Stimulated activated CD4-positive, alpha-beta T cell treated with anti-CD3 and anti-CD28 coated beads, Interleukin-15, amount 100 ng/mL, for 48 hours (primary cell): ENCODE results near the gene RNF166.

ENCODE experiments used
- DNase-seq, 2 donors: peaks; one replicate each; pipeline ENCODE4 v3.0.0-alpha.2; 2020; ENCODE audit warnings: low read depth in 2 of 2

The RNF166 gene

DNA sequence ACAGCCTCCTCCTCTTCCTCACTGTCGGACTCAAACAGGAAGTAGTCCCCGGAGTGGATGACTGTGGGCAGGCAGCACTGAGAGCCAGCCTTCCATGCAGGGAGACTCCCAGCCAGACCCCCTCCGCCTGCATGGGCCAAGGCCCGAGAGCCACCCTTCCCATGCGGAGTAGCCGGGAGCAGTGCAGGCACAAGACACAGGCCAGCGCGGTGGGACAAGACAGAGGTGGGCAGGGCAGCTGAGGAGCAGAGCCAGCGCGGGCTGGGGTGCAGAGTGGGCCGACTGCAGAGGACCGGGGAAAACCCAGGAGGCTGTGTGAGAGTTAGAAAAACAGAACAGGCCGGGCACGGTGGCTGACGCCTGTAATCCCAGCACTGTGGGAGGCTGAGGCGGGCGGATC, 17.7 kb upstream of the RNF166 start:
- no peak for DNase-seq

DNA sequence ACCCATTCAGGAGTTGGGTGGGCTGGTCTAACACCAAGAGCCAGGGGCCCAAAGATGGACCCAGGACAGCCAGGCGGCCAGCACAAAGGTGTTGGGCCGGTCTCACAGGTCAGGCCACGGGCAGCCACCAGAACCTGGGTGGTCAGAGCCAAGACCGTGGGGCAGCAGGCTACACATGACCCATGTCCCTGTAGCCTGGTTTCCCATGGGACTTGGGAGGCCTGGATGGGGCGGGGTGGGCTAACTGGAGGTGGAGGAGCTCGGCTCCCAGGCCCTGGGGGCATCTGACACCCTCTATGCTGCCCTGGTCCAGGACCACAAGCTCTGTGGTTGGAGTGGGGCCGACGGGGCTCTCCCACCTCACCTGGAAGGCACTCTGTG, 17.3 kb upstream of the RNF166 start:
- DNase-seq: no peak

DNA sequence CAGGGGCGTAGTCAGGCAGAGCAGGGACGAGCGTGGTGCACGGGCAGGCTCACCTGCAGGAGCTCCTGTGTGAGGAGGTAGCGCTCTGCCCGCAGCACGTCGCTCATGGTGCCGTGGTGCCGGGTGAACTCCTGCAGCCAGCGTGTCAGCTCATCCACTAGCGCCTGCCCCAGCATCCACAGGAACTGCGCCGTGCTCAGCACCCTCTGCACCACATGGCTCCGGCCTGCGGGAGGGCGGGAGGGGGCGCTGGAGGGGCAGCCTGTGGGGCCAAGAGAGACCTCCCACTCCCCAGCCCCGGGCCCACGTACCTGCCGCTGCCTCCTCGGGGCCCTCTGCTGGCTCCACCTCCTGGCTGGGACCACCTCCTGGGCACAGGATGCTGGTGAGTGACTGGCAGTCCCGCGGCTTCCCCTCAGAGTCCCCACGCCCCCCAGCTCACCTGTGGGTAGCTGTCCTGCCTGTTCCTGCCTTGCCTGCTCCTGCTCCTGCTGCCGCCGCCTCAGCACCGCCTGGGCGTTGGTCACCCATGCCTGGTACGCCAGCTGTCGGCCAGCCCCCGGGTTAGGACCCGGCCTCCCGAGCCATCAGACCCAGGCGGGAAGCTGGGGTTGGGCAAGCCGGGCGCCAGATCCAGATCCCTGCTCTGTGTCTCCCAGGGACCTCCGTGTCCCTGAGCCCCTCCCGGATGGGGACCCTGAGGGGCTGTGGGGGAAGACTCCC, 16.7 kb upstream of the RNF166 start:
- no peak for DNase-seq

DNA sequence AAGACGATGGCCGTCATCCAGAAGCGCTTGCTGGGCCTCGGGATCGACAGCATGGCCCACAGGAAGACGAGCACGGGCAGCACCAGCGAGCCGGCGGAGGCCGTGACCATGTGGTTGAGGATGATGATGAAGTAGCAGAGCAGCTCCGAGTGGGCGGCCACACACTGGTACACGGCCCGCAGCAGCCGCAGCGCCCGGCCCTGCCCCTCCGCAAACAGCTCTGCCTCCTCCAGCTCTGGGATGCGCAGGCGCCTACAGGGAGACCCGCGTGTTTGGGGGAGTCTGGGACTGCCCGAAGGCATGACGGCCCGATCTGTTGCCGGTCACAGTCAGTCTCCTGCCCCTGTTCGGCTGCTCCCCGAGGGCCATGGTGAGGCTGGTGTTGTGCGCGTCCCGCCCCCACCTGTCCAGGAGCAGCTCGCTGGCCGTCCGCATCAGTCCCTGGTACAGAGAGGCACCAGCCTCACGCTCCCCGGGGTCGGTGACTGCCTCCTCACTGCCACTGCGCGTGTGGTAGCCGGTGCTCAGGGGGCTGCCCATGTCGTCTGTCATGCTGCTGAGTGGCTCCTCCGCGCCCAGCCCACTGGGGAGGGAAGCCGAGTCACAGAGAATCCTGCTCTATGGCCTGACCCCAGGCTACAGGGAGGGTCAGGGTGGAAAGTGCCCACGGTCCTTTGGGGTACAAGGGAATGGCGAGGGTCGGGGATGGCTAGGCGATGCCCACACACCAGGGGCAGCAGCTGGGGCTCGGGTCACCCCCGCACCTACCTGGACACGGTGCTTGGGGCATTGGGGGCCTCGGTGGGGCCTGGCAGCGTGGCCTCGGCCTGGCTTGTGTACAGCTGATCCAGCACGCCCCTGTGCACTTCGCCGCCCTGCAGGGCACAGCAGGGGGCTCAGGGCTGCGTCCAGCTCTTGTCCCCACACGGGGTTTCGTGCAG, 15.9 kb upstream of the RNF166 start:
- no peak for DNase-seq

DNA sequence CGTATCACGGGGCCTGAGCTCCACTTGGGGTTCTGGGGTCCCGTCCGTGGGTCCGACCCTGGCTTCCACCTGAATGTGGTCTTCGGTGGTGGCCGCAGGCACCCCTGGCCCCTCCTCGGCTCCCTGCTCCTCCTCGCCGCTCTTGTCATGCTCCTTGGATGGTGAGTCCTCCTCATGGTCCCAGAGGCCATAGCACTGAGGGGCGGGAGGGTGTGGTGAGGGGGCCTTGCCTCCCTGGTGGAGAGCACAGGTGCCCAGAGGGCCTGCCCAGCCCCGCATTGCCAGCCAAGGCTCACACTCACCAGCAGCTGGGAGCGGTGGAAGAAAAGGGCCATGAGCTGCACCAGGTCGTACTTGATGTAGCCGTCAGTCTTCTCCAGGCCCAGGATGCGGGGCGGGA, 15.0 kb upstream of the RNF166 start:
- no peak for DNase-seq

DNA sequence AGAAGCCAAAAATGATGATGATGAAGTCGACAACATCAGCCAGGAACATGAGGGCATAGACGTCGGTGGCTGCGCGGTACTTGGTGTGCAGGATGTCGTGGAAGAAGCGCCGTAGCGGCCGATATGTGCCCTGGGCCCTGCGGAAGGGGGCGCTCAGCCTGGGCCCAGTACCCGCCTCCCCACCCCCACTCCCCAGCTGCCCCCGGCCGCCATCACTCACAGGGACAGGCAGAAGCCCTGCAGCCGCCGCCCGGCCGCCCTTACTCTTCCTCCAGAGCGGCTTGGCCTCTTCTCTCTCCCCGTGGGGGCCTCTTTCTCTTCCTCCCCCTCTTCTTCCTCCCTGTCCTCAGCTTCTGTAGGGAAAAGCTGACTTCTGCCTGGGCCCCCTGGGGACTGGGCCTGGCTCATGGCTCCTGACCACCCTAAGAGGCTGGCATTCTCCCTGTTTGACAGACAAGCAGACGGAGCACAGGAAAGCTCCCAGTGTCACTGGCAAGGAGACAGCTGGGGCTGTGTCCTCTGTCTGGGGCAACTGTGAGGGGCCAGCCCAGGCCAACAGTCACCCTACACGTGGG, 14.3 kb upstream of the RNF166 start:
- no peak for DNase-seq

DNA sequence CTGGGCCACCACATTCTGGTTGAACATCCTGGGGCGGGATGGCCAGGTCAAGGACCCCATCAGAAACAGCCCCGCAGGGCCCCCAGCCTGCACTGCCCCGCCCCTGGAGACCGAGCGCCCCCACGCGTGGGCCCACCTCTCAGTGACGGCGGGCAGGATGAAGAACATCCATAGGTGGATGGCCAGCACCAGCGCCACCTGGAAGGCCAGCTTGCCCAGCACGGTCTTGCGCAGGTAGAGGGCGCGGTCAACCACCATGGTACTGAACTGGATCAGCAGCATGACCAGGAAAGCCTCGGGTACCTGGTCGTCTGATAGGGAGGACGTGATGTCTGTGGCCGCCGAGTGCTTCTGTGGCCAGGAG, 13.7 kb upstream of the RNF166 start:
- no peak for DNase-seq

DNA sequence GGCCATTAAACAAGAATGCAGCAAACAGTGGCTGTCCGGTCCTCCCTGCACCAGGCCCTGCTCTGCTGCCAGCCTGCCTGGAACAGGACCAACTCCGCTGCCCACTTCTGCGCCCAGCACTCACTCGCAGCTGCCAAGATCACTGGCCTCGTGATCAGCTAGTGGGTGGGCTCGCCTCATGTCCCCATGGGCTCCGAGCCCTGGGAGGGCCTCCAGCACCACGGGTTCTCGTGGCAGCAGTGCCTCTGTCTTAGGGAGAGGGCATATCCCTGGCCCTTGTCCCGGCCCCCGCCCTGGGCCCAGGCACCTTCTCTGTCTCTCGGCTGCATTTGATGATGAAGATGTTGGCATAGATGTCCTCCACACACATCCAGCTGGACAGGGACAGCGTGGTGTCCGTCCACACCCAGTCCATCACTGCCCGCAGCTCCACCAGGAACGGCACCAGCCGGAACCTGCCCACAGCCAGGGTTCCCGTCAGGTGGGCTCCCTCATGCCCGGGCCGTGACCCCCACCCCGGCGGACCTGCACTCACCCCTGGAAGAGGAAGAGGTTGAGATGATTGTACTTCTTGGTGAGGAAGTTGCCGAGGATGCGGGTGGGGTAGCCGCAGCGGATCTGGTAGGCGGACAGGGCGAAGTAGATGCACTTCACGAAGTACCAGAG, 13.2 kb upstream of the RNF166 start:
- DNase-seq: no peak

DNA sequence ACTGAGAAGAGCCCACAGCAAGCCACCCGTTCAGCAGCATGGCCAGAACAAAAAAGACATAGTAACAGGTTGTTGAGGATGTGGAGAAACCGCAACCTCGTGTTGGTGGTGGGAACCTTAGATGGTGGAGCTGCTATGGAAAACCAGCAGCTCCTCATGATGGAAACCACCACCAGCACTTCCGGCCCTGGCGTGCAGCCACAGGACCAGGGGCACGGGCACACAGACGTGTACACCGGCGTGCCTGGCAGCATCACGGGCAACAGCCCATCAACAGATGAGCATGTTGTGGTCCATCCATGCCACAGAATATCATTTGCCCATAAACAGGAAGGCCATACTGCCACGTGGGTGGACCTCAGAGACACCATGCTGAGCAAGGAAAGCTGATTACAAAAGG, 12.0 kb upstream of the RNF166 start:
- no peak for DNase-seq

DNA sequence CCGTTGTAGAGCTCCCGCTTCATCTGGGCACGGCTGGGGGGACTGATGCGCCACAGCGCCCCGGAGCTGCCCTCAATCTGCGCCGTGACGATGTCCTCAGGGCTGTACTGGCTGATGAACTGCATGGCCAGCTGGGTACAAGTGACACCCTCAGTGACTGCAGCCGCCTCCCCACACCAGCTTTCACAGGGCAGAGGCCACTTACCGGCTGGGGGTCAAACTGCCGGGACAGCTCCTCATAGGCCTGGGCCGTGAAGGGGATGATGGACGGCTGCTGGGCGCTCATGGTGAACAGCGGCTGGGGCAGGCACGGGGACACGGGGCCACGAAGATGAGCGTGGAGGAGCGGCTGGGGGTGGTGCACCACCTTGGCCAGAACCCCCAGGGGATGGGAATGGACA, 10.4 kb upstream of the RNF166 start:
- no peak for DNase-seq

DNA sequence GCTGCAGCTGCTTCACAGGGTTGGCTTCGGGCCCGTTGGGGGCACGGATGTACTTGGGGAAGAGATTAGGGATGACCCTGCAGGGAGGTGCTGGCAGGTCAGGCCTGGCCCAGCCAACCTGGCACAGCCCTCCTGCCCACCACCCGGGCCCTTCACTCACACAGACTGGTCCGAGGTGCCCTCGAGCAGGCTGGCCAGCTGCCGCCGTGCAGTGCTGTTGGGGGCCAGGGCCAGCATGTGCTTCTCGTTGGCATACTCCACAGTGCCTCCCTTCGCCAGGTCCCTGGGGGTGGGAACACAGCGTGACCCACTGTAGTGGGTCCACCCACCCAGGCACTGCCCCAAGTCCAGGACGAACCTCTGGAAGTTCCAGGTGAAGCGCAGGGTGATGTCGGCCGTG, 10.0 kb upstream of the RNF166 start:
- no peak for DNase-seq

DNA sequence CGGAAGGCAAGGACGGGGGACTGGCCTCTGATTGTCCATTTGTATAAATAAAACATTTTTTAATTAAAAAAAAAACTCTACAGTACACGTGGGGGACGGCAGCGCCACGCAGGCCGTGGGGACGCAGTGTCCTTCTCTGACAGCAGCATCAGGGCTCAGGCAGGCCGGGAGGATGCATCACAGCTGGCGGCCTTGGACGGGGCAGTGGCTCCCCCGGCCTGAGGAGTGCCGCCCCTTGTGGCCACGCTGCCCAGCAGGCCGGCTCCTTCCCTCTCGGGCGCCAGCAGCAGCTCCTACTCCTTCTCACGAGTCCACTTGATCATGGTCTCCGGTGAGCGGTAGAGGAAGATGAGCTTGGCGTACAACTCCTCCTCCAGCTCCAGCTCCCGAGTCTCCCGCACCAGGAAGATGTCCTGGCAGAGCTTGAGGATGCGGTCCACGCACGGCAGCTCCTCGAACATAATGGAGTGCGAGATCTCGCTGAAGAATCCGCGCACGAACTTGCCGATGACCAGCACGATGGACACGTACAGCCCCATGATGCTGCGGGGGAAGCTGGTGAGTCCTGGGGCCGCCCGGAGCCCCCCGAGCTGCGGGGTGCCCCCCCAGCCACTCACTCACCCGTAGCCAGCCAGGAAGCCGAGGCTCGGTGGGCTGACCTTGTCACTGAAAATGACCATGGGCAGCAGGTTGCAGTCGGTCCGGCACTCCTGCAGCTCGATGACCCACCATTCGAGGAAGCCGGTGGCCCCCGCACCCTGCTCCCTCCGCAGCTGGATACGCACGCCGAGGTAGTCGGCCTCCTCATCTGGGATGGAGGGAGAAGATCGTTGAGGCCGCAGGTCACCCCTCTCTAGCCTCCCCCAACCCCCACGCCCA, 9.3 kb upstream of the RNF166 start:
- DNase-seq: no peak

DNA sequence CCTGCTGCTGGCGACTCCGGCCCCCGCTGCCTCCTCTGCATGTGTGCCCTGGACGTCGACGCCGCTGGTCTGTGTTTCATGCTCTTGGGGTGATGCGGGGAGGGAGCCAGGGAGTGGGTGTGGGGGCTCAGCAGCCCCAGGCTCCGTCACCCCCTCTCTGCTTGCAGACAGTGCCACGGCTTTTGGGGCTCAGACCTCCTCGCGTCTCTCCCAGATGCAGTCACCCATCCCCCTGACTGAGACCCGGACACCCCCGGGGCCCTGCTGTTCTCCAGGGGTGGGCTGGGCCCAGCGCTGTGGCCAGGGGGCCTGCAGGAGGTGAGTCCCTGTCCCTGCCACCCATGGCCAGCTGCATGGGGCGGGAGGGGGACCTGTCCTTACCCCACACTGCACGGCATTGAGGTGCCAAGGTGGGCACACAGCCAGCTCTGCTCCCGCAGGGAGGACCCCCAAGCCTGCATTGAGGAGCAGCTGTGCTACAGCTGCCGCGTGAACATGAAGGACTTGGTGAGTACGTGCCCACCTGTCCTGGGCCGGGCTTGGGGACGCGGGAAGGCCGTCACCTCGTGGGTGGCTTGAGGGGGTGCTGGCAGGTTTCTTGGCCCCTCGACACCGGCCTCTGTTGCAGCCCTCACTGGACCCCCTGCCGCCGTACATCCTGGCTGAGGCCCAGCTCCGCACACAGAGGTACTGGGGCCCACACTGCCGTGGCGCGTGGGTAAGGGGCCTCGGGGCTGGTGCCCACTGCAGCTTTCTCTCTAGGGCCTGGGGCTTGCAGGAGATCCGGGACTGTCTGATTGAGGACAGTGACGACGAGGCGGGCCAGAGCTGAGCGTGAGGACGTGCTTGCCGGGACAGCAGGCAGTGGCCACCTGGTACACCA, 8.5 kb upstream of the RNF166 start:
- DNase-seq: no peak

DNA sequence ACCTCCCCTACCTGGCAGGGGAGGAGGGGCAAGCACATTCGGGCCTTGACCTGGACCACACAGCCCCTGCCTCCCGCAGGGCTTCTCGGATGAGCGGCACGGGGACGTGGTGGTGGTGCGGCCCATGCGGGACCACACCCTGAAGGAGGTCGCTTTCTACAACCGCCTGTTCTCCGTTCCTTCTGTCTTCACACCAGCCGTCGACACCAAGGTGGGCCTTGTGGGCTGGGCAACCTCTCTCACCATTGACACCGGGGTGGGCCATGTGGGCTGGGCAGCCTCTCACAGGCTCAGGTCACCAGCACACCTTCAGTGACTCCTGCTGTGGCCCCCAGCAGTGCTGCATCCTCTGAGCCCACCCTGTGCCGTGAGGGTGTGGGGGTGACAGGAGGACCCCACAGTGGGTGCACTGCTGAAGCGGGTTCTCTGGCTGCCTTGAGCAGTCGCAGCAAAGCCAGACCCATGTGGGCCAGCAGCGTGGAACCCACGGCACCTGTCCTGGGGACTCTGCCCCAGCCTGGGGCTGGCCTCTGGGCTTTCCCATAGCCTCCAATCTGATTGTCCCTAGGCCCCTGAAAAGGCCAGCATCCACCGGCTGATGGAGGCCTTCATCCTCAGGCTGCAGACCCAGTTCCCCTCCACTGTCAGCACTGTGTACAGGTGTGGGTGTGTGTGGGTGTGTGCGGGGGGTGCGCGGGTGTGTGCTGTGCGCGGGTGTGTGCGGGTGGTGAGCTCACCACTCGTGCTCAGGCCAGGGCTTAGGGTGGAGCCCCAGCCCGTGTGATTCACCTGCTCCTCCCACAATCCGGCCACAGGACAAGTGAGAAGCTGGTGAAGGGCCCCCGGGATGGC, 7.6 kb upstream of the RNF166 start:
- no peak for DNase-seq

DNA sequence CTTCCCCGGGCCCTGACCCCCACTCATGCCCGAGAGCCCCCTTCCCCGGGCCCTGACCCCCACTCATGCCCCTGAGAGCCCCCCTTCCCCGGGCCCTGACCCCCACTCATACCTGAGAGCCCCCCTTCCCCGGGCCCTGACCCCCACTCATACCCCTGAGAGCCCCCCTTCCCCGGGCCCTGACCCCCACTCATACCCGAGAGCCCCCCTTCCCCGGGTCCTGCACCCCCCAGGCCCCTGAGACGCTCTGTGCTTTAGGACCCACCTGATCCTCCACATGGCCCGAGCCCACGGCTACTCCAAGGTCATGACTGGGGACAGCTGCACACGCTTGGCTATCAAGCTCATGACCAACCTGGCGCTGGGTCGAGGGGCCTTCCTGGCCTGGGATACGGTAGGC, 6.8 kb upstream of the RNF166 start:
- no peak for DNase-seq

DNA sequence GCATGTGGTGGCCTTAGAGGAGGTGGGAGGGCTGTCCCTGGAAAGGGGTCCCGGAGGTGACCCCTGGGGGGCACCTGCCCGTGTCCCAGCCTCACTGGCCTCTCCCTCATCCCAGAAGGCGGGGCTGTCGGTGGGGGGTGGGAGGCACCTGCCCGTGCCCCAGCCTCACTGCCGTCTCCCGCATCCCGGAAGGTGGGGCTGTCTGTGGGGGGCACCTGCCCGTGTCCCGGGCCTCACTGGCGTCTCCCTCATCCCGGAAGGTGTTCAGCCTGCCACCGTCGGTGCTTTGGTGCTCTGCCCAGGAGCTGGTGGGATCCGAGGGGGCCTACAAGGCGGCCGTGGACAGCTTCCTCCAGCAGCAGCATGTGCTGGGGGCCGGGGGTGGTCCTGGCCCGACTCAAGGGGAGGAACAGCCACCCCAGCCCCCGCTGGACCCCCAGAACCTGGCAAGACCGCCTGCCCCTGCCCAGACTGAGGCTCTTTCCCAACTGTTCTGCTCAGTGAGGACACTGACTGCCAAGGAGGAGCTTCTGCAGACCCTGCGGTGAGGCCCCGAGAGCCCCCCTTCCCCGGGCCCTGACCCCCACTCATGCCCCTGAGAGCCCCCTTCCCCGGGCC, 6.3 kb upstream of the RNF166 start:
- no peak for DNase-seq

DNA sequence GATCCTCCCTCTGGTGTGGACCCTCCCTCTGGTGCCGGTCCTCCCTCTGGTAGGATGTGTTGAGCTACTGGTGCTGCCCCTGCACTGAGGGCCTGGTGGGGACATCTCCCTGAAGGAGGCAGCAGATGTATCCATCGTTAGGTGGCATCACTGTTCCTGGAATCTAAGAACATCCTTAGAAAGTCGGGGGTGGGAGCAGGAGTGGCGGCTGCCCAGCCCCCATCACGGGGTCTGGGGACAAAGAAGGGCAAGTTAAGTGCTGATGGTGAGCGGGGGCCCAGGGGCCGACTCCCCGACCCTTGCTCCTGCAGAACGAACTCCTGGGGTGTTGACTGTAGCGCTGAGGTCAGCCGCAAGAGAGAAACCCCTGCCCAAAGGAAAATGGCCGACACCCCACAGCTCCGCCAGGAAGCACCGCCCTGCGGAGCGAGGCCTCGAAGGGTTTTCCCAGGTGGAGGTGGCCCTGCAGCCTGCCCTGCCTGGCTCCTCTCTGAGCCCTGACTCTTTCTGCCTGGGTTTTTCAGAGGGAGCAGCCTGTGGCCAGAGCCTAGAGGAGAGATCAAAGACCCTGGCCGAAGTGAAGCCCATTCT, 5.6 kb upstream of the RNF166 start:
- no peak for DNase-seq

DNA sequence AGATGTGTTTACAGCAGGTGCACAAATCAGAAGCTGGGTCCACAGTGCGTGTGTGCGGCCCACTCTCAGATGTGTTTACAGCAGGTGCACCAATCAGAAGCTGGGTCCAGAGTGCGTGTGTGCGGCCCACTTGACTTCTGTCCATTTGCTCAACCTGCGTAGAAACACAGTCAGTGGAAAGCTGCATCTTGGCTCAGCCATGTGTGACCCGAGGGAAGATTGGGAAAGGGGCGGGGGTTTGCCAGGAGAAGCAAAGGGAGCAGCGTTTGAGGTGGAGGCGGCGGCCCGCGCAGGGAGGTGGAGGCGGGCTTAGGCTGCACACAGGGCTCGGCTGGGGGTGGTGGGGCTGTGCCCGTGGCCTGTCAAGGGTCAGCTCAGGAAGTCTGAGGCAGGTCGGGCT, 4.3 kb upstream of the RNF166 start:
- no peak for DNase-seq
